HG03045 (cell line): ENCODE measurements around the gene RORC.

Experiments
- ATAC-seq: cut with Tn5 transposase; IDR thresholded peaks from one replicate; pipeline ENCODE4 v1.9.1; 2021; ENCODE audit warnings: mild to moderate bottlenecking, moderate library complexity; ENCODE audit not compliant: unreplicated experiment

The RORC gene

GRCh38 chr1:151828921-151829320, 2.7 kb downstream of the RORC start:
- ATAC-seq: no peak

DNA sequence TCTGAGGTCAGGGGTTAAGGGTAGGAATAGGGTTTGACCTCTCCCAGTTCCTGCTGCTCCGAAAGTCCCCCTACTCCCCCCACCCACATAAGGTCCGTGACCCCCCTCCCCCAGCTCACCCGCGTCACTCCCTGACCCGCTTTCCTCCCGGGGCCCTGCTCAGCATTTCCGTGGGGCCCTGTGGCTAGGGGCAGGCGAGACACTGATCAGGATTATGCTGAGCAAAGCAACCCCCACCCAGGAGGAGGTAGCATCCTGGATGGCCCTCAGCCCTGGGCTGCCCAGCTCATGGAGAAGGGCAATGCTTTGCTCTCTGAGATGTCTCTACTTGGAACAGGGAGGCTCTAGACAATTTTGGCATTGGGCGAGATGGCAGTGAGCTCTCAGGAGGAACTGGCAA, 3.7 kb downstream of the RORC start:
- ATAC-seq: no peak

DNA sequence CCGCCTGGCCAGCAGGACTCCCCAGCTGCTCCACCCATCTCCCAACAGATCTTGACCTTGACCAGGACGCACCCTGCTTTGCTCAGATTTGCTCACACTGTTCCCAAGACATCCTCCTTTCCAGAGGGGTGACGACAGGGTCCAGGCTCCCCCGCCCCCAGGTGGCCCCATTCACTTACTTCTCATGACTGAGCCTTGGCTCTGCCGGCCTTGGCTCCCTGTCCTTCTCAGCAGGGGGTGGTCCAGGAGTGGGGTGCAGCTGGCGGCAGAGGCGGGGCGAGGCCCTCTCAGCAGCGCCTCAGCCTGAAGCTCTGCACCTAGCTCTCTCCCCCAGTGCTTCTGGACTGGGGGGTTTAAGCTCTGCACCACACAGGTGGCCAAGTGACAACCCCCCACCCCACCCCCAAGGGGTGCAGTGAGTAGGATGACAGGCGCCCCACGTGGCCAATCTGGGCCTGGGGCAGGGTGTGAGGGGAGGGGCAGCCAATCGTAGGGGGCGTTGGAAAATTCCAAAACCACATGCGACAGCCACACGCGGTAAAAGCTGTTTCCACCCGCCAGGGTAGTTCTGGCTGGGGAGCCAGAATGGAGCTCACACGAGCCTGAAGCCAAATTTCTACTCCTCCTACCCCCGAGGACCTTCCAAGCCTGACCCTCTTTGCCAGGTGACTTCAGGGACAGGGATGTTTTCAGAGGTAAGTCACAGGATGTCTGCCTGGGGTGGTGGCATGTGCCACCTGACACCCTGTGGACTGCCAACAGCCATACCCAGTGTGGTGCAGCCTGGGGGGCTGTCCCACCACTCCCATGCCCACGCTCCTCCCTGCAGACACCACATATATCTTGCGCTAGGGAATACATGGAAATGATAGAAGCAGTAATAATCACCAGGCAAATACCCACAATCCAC, 5.6 kb downstream of the RORC start:
- ATAC-seq: no peak

DNA sequence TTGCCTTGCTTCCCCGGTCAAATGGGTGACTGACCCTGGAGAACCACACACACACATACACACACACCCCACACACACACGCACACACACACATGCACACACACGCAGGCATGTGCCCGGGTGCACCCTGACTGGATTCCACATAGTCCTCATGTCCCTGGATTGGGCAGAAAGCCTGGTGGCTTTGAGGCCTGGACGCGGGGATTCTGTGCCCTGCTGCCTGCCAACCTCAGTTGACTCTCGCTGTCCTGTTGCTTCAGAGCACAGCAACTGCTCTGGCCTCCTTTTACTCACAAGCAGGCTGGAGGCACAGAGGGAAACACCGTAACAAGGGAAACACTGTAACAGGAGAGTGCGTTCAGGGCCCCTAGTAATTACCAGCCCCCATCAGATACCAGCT, 6.4 kb downstream of the RORC start:
- no peak for ATAC-seq

DNA sequence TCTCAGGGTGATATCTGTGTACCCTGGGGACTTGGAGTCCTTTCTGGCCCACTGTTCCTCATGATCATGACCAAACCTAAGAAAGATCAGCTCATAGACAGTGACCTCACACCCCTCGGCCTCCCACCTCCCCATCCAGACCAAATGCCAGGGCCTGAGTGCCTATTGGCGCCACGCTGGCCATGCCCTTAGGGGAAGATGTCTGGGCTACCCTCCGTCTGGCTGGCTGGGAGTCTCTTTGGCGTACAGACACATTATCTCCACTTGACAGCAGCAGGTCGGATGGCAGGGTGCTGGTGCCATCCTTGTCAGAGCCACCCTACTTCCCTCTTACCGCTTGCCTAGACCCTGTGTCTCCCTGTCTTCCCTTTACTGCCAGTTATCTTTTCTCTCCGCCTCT, 8.4 kb downstream of the RORC start:
- ATAC-seq: no peak

- ATAC-seq: no peak
These were observed 9.2 kb downstream of the RORC start for GRCh38 chr1:151822404-151822803.

DNA sequence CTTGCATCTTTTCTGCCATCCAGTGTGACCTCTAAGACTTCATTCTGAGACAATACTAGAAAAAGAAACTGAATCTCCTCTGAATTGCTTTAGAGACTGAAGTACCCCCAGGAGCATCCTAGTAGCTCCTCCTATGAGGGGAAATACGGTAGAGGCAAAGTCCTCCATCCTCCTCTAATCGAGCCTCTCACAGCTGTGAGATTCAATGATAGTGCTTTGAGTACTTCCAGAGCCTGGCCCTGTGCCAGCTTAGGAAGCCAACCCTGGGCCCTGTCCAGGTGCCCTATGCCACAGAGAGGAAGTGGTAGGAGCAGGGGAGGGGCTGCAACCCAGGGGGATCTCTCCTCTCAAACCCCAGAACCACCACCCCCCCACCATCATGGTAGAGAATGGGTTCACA, 10.7 kb downstream of the RORC start:
- ATAC-seq: no peak

DNA sequence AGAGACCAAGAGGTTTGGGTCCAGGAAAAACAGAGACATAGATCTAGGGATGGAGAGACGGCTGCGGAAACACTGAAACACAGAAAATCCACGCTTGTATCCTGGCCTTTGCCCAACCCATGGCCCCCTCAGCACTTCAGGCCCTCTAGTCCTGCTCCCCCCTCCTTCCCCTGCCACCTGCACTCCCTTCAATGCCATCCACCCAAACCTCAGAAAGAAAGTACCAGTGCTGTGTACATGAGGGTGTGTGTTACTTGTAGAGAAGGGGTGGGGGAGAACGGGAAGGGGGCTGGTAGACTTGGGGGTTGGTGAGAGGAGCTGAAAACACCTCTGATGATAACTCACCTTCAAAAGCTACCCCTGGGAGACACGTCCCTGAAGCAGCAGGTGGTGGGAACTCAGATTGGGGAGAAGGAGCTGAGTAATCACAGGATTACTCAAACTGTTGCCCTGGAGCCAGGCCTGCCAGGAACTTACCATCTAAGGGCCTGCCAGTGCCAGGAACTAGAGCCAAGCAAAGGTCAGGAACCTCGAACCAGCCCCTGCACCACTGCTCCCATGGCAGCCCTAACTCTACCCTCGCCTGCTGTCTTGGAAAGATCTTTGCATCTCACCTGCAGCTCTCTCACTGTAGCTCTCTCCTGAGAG, 11.5 kb downstream of the RORC start:
- ATAC-seq: no peak

GRCh38 chr1:151819227-151819835, 12.3 kb downstream of the RORC start:
- ATAC-seq: no peak

- ATAC-seq: no peak
These were observed 14.3 kb downstream of the RORC start for GRCh38 chr1:151817353-151817730.

DNA sequence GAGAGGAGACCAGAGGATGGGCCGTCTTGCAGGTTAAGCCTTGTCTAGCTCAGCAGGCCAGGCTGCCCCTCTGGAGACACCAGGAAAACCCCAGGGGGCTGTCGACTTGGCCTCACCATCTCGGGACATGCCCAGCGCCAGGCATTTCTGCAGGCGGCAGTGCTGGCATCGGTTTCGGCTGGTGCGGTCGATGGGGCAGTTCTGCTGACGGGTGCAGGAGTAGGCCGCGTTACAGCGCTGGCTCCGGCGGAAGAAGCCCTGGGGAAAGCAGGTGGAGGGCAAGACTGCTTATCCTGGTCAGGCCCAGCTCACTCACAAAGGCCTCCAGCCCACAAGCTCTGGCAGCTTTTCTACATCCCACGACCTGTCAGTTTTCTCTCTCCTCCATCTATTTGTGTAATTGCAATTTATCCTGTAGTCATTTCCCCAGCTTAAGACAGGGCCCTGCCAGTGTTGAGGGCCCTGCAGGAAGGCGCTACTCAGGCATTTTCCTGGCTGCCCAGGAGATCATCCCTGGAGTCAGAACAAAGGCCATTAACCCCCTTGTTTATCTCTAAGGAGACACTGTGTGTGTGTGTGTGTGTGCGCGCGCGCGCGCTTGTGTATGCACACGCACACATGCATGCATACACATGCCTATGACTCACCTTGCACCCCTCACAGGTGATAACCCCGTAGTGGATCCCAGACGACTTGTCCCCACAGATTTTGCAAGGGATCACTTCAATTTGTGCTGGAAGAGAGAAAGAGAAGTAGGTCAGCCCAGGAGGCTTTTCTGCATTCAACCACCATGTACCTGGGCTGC, 14.9 kb downstream of the RORC start:
- no peak for ATAC-seq

GRCh38 chr1:151815716-151816327, 15.8 kb downstream of the RORC start:
- no peak for ATAC-seq

GRCh38 chr1:151814971-151815545, 16.5 kb downstream of the RORC start:
- no peak for ATAC-seq

DNA sequence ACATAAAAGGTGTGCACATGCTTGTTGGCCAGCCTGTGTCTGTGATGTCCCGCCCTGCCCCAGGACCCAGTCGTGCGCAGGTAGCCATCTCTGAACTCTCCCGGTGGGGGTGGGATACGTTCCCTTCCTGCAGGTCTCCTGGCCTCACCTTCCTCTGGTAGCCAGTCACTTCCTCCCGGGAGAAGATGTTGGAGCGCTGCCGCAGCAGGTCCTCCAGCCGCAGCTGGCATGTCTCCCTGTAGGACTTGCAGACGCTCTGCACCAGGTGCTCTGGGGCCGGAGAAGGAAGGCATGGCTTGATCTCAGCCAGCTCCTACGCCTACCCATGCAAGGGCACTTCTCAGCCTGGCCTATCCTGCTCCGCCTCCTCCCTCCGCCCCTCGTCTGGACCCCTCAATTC, 17.2 kb downstream of the RORC start:
- no peak for ATAC-seq

GRCh38 chr1:151813271-151813977, 18.2 kb downstream of the RORC start:
- ATAC-seq: no peak

- no peak for ATAC-seq
These were observed 20.4 kb downstream of the RORC start for GRCh38 chr1:151811181-151811580.

DNA sequence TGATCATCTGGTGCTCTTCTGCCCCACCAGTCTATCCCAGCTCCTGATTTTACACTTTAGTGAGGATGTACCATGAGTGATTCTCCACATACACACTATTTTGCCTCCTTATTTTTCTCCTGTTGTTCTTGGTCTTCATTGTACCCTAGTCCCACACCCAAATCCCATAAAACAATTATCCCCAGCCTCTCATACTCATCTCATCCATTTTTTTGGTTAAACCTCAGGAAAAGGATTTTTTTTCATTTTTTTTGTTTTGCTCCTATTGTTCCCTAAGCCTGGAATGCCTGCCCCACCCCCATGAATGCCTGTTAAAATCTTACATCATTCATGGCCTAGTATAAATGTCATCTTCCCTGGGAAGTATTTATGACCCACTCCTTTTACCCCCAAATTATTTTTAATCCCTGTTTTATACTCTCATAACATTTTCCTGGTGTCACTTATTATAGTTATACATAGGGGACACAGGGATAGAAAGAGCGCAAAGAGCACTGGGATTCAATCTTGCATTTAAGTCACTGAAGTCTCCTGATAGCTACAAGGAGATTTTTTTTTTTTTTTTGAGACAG, 21.5 kb downstream of the RORC start:
- no peak for ATAC-seq

DNA sequence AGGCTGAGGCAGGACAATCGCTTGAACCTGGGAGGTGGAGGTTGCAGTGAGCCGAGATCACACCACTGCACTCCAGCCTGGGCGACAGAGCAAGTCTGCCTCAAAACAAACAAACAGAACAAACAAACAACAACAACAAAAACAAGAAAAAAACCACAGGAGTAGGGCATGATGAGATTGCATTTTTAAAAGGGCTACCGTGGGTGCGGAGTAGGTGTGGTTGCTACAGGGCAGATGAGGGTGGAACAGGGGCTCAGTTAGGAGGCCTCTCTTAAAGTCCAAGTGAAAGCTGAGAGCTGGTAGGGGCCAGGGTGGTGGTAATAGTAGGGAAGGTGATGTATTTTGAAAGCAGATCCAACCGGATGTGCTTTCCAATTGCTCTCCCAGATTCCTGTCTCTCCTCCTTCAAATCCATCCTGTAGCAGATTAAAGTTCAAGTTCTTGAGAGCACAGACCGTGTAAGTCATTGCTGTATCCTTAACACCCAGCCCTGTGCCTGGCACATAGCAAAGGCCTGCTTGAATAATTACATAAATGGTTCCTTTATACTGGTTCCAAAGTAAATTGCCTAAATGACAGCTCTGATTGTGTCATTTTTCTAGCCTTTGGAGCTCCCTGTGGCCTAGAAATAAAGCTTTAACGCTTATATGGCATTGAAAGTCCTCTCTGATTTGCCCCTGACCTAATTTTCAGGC, 22.2 kb downstream of the RORC start:
- ATAC-seq: no peak

GRCh38 chr1:151807766-151808165, 23.8 kb downstream of the RORC start:
- no peak for ATAC-seq
